ENCODE data around the gene CSN1S1.
"Not testable (repeated sequence)": the region's sequence is repeated elsewhere in the genome, so short reads cannot be mapped to it uniquely, and the experiment has no call there.

Gene CSN1S1

GRCh38 chr4:69930768-69931167 lies at the start of gene CSN1S1:
CSN1S1 (plus strand) TSS chr4:69931068; CDS start chr4:69932556, 1,488 bp downstream.
- DNase-seq, result no peak

GRCh38 chr4:69881173-69881773 lies 49.6 kb upstream of the CSN1S1 start:
- peak in 1 of 2 experiments; percentile 35 for DNase-seq

DNA sequence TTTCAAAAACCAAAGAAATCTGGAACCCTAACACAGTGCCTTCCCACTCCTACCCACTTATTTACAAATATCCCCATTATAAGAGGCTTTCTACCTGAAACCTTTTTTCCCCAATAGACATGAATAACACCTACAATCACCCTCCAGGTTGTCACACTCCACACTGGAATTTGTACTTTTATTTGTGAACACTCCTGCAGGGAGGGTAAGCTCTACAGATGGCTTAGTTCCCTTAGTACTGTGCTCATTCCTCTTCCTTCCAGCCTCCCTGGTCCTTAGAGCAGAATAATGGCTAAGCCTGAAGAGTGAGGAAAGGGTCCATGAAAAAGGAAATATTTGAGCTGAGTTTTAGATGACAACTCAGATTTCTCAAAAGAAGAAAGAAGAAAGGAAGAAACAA lies 48.7 kb upstream of the CSN1S1 start:
- DNase-seq, result no peak

GRCh38 chr4:69888336-69888735 lies 42.5 kb upstream of the CSN1S1 start:
- DNase-seq, result no peak

GRCh38 chr4:69894186-69894585 lies 36.7 kb upstream of the CSN1S1 start:
- DNase-seq, result no peak

- DNase-seq, result no peak
Measured at GRCh38 chr4:69894721-69895120, 36.1 kb upstream of the CSN1S1 start.

- DNase-seq, result no peak
Measured at GRCh38 chr4:69896530-69897116, 34.2 kb upstream of the CSN1S1 start.

GRCh38 chr4:69907151-69907550 lies 23.7 kb upstream of the CSN1S1 start:
- no peak for DNase-seq

DNA sequence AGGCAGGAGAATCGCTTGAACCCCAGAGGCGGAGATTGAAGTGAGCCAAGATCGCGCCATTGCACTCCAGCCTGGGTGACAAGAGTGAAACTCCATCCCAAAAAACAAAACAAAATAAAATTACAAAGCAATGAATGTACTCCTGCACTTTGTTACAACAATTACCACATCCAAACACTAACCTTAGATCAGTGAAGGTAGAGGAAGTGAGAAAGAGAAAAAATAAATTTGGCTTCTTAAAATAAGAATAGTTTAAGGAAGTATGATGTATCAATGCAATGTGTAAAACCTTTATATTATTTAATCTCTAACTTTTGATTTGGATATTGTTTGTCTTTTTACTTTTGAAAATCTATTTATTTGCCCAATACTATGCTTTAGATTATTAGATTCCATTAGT lies 21.7 kb upstream of the CSN1S1 start:
- no peak for DNase-seq

- no peak for DNase-seq
Measured at GRCh38 chr4:69910016-69910782, 20.7 kb upstream of the CSN1S1 start.

DNA sequence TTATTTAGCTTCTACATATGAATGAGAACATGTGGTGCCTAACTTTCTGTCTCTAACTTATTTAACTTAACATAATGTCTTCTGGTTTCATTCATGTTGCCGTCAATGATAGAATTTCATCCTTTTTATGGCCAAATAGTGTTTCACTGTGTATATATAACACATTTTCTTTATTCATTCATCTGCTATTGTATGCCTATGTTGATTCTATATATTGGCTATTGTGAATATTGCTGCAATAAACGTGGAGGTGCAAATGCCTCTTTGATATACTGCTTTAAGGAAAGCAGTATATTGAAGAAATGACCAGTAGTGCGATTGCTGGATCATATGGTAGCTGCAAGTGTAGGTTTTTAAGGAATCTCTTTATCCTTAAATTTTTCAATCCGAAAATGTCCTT lies 10.0 kb upstream of the CSN1S1 start:
- DNase-seq, result no peak

DNA sequence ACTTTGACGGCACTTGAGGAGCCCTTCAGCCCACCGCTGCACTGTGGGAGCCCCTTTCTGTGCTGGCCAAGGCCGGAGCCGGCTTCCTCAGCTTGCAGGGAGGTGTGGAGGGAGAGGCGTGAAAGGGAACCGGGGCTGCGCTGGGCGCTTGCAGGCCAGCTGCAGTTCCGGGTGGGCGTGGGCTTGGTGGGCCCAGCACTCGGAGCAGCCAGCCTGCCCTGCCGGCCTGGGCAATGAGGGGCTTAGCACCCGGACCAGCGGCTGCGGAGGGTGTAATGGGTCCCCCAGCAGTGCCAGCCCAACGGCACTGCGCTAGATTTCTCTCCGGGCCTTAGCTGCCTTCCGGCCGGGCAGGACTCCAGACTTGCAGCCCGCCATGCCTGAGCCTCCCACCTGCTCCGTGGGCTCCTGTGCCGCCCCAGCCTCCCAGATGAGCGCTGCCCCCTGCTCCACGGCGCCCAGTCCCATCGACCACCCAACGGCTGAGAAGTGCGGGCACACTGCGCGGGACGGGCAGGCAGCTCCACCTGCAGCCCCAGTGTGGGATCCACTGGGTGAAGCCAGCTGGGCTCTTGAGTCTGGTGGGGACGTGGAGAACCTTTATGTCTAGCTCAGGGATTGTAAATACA lies 7.0 kb upstream of the CSN1S1 start:
- DNase-seq, result not testable (repeated sequence)

DNA sequence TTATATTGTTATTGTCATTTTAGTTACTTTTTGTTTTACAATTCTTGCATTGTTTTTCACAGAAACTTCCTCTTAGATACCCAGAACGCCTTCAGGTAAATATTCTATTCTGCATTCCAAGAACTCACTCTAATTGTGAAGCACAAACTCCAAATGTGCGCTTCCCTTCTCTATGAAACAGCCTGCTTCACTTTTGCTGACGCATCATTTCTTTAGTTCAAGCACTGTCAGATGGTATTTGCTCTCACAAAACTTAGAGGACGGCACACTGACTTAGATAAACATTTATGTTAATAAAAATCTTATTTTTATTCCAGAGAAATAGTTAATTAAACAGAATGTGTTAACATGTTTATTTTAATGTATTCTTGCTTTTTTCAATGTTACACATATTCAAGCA lies 3.3 kb downstream of the CSN1S1 start:
- no peak for DNase-seq

GRCh38 chr4:69936566-69936965 lies 5.7 kb downstream of the CSN1S1 start:
- DNase-seq, result no peak

DNA sequence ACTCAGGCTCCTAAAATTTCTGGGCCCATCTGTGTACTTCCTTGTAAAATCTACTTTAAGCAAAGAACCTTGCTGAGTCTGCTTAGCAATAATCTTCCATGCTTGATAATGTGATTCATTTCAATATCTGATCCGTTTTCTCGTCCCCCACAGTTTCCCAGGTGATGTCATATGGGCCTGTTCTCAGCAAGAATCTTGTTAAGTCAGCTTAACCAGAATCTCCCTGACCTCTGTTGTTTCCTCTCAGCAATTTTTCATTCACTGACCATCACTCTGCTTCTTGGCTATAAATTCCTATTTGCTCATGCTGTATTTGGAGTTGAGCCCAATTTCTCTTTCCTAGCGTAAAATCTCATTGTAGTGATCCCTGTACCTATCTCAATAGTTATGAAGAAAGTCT lies 20.7 kb downstream of the CSN1S1 start:
- no peak for DNase-seq

- no peak for DNase-seq
Measured at GRCh38 chr4:69957209-69957608, 26.3 kb downstream of the CSN1S1 start.

DNA sequence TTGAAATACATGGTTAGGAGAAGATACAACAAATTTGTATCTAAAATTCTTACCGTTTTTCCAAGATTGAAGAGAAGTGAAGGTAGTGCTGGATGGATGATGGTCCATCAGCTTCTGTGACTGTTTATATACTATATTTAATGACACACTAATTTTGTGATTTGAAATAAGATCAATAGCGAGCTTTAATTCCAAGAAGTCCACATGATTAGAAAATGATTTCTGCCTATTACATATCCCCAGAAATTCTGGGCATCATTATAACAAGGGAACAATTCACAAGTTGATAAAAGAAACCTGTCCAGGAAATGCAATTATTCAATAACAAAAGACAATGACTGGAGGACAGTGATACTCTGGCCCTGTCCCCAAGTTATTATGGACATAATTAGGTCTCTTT lies 34.8 kb downstream of the CSN1S1 start, which contains the start of gene CSN2:
TSS of gene CSN2 (minus strand) at position 101 of the 400 bp plus-strand sequence. CDS start 4,733 bp downstream, outside the sequence.
- DNase-seq, result no peak

DNA sequence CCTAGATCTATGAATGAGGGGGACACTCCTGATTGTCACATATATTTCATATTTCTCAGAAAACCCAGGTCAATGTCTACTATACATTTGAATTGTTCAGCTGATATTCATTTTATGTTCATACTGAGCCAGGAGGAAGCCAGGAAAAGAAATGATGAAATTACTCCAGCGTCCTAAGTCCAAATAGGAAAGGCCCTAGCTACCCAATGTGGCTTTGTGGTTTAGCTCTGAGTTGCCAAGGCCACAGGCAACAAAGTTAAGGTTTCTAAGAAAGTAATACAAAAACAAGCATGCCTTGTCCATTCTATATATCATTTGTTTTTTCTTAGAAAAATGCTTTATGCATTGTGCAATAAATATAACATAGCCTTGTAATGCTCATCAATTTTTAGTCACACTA lies 39.2 kb downstream of the CSN1S1 start:
- DNase-seq, result no peak

GRCh38 chr4:69974631-69975030 lies 43.8 kb downstream of the CSN1S1 start:
- DNase-seq, result no peak

- DNase-seq, result no peak
Measured at GRCh38 chr4:69977582-69977981, 46.7 kb downstream of the CSN1S1 start.

- no peak for DNase-seq
Measured at GRCh38 chr4:69984030-69984443, 53.2 kb downstream of the CSN1S1 start.

DNA sequence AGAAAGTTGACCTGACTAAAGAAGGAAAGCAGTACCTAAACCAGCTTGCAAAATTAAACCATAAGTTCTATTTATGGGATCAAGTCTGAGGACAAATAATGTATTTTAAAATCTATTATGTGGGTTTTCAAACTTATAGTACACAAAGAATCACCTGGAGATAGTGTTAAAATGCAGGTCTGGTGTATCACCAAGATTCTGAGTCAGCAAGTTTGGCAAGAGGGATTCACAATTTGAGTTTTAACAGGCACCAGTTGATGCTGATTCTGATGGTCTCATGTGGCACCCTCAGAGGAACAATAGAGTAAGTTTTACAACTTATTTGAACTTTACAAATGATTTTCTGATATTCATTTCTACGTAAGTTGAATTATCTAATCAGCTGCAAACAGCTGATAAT lies 55.8 kb downstream of the CSN1S1 start:
- DNase-seq, result no peak

- DNase-seq, result no peak
Measured at GRCh38 chr4:69991016-69991415, 60.1 kb downstream of the CSN1S1 start.

GRCh38 chr4:69994782-69995181 lies 63.9 kb downstream of the CSN1S1 start:
- DNase-seq, result no peak
